ENCODE data around the gene AKAP3. TPM values are rescaled to one million over a fixed set of nuclear protein-coding genes. Genes with fewer than 3 reads are reported as not detected.

The AKAP3 gene
- total and polyA plus RNA-seq, 2 of the 8 experiments (the other 6 are each of a cell fraction or from before 2014, with no cell fraction given): 0.54 to 1.0 TPM

DNA sequence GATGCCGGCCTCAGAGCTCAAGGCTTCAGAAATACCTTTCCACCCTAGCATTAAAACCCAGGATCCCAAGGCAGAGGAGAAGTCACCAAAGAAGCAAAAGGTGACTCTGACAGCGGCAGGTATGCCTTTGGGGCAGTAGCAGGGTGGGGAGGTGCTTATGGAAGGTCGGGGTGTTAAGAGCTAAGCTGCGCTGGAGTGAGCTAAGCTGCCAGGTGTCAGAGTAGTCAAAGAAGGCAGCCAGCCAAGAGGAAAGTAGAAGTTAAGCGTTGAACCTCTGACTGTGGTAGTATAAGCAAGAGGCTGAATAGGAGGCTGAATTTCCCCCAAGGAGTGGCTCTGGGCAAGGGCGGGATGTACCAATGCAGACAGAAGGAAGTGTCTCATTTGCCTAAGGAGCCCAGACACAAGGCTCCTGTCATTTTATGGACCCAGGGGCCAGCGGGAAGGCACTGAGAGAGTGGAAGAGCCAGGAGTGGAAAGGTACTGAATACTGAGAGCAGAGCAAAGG, 57.6 kb downstream of the AKAP3 start:
- no peak overlapping the region for H3K9ac ChIP-seq (replicated peaks in 1 of 4; ENCODE audit: extremely low read depth in 1 of 4, low read depth in 3 of 4, low read length in 3 of 4)
- no peak overlapping the region for H4K91ac ChIP-seq (replicated peaks; ENCODE audit: insufficient read length, low read length)
- WGBS, 2 experiments (ENCODE audit: extremely low coverage in 1 of 2, insufficient coverage in 1 of 2, insufficient read length in 1 of 2, insufficient replicate concordance in 2 of 2, low coverage in 1 of 2, low lambda C conversion rate in 2 of 2, missing lambda C conversion rate in 1 of 2): 87% methylated on average over 7 of the region's 7 CpGs; no CpG with 5 or more reads in 1 of the 2 experiments
- no peaks in the 10 kb centered on the region for H3K23me2 ChIP-seq (ENCODE audit: low read depth, low read length)
- POLR2A ChIA-PET (ENCODE audit: partially characterized antibody): no interaction called here
- no peaks in the 10 kb centered on the region for H3K36me3 ChIP-seq (ENCODE audit: control insufficient read depth in 2 of 4, insufficient read depth in 4 of 4, low read length in 3 of 4)
- H3K27me3 ChIP-seq (replicated peaks in 1 of 4; ENCODE audit: control insufficient read depth in 3 of 4, extremely low read depth in 1 of 4, insufficient read depth in 3 of 4, low read length in 3 of 4): no peaks in the 10 kb centered on the region; a peak in 2 of 7 replicates
- no peak overlapping the region for H2BK12ac ChIP-seq (ENCODE audit: low read depth, low read length)
- H3K9me3 ChIP-seq (ENCODE audit: insufficient read depth in 2 of 2, low read depth in 1 of 2, low read length in 1 of 2): no peaks in the 10 kb centered on the region
- no peaks in the 10 kb centered on the region for H4K20me1 ChIP-seq (replicated peaks in 1 of 2; ENCODE audit: control insufficient read depth in 1 of 2, insufficient read depth in 2 of 2, low read length in 2 of 2)
- H2BK15ac ChIP-seq (ENCODE audit: low read length): no peak overlapping the region
- no peak overlapping the region for H3K4ac ChIP-seq (replicated peaks; ENCODE audit: insufficient read length, low read depth, low read length)
- H2BK20ac ChIP-seq (ENCODE audit: low read length): no peak overlapping the region
- H4K8ac ChIP-seq (ENCODE audit: extremely low read depth, insufficient read depth, low read length): no peak overlapping the region
- H3K4me3 ChIP-seq (ENCODE audit: extremely low read depth in 1 of 4, insufficient read depth in 2 of 4, low read depth in 3 of 4, low read length in 4 of 4): no peak overlapping the region
- H3K23ac ChIP-seq (ENCODE audit: insufficient read length): no peak overlapping the region
- H3K56ac ChIP-seq (replicated peaks; ENCODE audit: insufficient read length, low read depth, low read length): no peak overlapping the region
- H3K79me2 ChIP-seq (ENCODE audit: control insufficient read depth in 1 of 2, insufficient read depth in 2 of 2, low read length in 2 of 2): no peaks in the 10 kb centered on the region
- H3K4me2 ChIP-seq (ENCODE audit: insufficient read depth in 1 of 2, low read depth in 2 of 2, low read length in 2 of 2): no peak overlapping the region
- no peak overlapping the region for H2BK120ac ChIP-seq (replicated peaks; ENCODE audit: low read depth, low read length)
- FAIRE-seq (no peak), DNase-seq (ENCODE audit: low read depth in 1 of 2, low spot score in 2 of 2) (no peak)
- CTCF ChIA-PET (ENCODE audit: partially characterized antibody): interaction anchor here (1.2 to 5.6 kb wide), 6 partner anchors 9 to 266 kb away, joined by 3 to 50 read pairs (median 16); no protein-coding TSS in a partner anchor
- no peak overlapping the region for H3K27ac ChIP-seq (ENCODE audit: low read depth, low read length)
- H3K18ac ChIP-seq (ENCODE audit: extremely low read depth, low read length): no peak overlapping the region
- no peak overlapping the region for H4K5ac ChIP-seq (ENCODE audit: insufficient read length, low read depth, low read length)
- H2AK5ac ChIP-seq (ENCODE audit: low read depth, low read length): no peak overlapping the region
- H3K14ac ChIP-seq (ENCODE audit: insufficient read length): no peak overlapping the region
- no peak overlapping the region for H2AFZ ChIP-seq (ENCODE audit: low read length)
- no peaks in the 10 kb centered on the region for H3K4me1 ChIP-seq (replicated peaks in 1 of 4; ENCODE audit: control insufficient read depth in 3 of 4, insufficient read depth in 4 of 4, low read length in 3 of 4)
- no peaks in the 10 kb centered on the region for H3K79me1 ChIP-seq (ENCODE audit: low read depth, low read length)
- no peak overlapping the region for H2BK5ac ChIP-seq (ENCODE audit: low read depth, low read length)
- TF ChIP-seq EGR1 (IDR thresholded peaks at IDR 0.05; ENCODE audit: borderline replicate concordance, low read depth, low read length): no peak
- TF ChIP-seq SUZ12 (IDR thresholded peaks at IDR 0.05; ENCODE audit: low read length): no peak
- no peak for TF ChIP-seq SRF (IDR thresholded peaks at IDR 0.05; ENCODE audit: low read depth, low read length)
- TF ChIP-seq CBX5 (IDR thresholded peaks at IDR 0.05; ENCODE audit: low read depth, low read length): no peak
- TF ChIP-seq RBBP5 (IDR thresholded peaks at IDR 0.05; ENCODE audit: borderline replicate concordance, low read depth, low read length): no peak
- TF ChIP-seq TBP (IDR thresholded peaks at IDR 0.05; ENCODE audit: low read depth, low read length): no peak
- TF ChIP-seq E2F6 (IDR thresholded peaks at IDR 0.05): no peak
- no peak for TF ChIP-seq SP4 (IDR thresholded peaks at IDR 0.05; ENCODE audit: low read length)
- no peak for TF ChIP-seq TEAD4 (IDR thresholded peaks at IDR 0.05; ENCODE audit: low read depth, low read length)
- TF ChIP-seq TAF7 (optimal IDR thresholded peaks at IDR 0.05; ENCODE audit: borderline replicate concordance, low read depth, low read length): no peak
- no peak for TF ChIP-seq KDM1A (IDR thresholded peaks at IDR 0.05; ENCODE audit: borderline replicate concordance, low read length)
- no peak for TF ChIP-seq PHF8 (conservative IDR thresholded peaks at IDR 0.05; ENCODE audit: low read depth, low read length)
- TF ChIP-seq TCF12 (IDR thresholded peaks at IDR 0.05; ENCODE audit: low read depth, low read length): no peak
- no peak for TF ChIP-seq SP1 (IDR thresholded peaks at IDR 0.05; ENCODE audit: low read depth, low read length)
- no peak for TF ChIP-seq CBX8 (IDR thresholded peaks at IDR 0.05; ENCODE audit: borderline replicate concordance, low read depth, low read length)
